RKO (cell line): Measurements from ENCODE around the gene BLMH.
A peak's percentile ranks its signal among the peaks of the same experiment; 100 is the strongest.

Source experiments
- DNase-seq: peaks from one replicate; pipeline ENCODE4 v3.0.0-alpha.2; 2016; ENCODE audit warnings: low spot score

BLMH gene

DNA sequence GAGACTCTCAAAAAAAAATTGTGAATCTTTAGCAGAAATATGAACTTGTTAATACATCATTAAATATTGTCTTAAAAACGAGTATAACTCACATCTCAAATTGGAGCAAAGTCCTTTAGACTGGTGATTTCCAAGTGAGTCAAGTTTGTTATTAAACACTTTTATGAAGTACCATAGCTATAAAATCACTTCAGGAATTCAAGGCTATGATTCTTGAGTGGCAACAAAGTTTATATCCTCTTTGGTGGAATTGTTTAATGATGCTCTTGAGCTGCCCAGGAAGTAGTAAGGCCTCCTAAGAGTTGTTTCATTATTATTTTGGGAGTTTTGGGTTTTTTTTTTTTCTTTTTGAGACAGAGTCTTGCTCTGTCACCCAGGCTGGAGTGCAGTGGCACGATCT lies 16.7 kb upstream of the BLMH start:
- no peak for DNase-seq

DNA sequence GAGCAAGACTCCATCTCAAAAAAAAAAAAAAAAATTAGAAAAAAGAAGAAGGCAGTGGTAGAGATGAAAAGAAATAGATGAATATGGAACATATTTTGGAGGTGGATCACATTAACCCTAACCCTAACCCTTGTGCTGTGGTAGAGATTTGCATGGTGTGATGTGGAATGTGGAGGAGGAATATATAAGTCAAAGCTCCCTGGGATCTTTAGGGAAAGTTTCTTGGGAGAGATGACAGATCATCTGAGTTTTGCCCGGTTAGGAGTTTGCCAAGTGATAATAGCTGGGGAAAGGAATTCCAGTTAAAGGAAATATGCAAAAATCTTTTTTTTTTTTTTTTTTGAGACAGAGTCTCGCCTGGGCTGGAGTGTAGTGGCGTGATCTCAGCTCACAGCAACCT lies 13.0 kb upstream of the BLMH start:
- no peak for DNase-seq

DNA sequence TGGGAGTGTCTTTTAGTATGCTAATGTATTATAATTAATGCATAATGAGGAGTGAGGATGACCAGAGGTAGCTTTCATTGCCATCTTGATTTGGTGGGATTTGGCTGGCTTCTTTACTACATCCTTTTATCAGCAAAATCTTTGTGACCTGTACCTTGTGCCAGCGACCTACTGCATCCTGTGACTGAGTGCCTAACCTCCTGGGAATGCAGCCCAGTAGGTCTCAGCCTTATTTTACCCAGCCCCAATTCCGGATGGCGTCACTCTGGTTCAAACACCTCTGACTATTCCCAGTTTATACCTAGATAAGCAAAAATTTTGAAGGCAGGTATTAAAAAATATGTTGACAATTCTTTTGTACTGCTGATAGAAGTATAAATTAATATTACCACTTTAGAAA lies 10.5 kb upstream of the BLMH start:
- DNase-seq, result no peak

DNA sequence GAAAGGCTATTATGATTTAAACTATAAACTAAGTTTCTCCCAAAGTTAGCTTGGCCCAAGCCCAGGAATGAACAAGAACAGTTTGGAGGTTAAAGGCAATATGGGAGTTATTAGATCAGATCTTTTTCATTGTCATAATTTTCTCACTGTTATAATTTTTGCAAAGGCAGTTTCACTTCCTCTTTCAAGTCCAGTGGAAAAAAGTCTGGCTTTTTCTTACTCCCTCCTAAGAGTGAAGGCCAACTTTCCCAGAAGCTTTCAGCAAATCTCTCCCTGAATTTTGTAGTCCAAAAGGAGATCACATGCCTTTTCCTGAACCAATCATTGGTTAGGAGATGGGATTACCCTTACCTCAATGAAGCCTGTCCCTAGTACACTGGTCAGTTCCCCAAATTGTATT lies 9.1 kb upstream of the BLMH start:
- no peak for DNase-seq

DNA sequence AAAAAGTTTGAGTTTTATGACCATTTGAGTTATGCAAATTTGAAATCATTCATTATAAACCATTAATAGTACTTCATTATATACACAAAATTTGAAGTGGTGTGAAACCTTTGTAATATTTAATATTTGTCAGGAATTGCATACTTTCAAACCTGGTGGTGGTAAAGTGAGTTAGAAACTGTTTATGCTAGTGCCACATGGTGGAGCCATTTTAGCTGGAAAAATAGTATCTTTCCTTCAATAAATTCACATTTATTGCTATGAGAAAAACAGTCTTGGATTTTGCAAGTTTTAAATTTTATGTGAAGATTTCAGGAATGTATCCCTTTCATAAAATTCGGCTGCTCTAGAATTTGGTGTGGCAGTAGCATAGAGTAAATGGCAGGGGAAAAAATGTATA lies 7.3 kb upstream of the BLMH start:
- DNase-seq, result peak; percentile 23

DNA sequence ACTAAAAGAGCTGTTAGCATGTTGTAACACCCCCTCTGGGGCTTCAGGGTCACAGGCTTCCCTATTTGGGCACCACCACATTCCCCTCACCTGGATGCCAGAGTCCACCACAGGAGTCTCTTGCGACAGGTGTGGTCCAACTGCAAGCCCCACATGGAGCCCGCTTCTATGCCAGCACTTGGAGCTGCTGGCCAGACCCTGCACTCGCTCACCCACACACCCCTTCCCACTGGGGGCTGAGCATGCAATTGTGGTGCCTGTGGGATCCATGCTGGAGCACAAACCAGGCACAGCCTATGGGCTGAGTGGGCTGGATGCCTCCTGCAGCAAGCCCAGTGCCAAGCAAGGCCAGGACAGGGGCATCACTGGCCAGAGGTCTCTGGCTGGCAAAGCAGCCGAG lies 6.0 kb upstream of the BLMH start:
- no peak for DNase-seq

DNA sequence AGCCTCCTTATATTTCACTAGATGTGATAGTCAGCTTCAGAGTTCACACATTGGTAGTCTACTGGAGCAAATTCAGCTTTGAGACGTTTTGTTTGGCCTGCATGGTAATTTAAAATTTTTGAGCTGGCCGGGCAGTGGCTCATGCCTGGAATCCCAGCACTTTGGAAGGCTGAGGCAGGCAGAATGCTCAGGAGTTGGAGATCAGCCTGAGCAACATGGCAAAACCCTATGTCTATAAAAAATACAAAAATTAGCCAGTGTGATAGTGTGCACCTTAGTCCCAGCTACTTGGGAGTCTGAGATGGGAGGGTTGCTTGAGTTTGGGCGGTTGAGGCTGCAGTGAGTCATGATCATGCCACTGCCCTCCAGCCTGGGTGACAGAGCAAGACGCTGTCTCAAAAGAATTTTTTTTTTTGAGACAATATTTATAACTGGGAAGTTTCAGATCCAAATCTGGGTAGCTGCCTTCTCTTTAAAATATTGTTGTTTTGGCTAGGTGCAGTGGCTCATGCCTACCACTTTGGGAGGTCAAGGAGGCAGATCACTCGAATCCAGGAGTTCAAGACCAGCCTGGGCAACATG lies 4.8 kb upstream of the BLMH start:
- no peak for DNase-seq

DNA sequence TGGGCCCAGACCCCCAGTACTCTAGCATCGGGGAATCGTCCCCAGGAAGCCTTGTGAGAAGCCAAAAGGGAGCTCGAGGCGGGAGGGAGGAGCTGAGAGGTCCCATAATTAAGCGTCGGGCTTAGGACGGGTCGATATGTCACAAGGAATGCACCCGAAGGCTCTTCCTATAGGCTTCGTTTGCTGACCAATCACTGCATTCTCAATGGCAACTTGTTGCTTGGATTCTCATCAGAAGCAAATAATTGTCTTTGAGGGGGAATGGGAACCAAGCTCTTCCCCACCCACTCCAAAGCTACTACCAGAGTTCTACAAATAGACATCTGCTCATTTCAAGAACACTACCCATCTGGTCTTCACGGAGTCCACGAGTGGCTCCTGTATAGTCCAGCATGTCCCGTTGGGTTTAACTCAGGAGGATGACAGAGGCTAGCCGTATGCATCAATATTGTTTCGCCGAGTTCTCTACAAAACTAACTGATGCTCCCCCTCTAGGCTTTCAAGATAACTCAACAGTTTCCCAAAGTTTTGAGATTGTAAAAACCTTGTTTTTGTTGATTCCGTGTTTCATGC lies 628 bp upstream of the BLMH start:
- peak; percentile 68 for DNase-seq

DNA sequence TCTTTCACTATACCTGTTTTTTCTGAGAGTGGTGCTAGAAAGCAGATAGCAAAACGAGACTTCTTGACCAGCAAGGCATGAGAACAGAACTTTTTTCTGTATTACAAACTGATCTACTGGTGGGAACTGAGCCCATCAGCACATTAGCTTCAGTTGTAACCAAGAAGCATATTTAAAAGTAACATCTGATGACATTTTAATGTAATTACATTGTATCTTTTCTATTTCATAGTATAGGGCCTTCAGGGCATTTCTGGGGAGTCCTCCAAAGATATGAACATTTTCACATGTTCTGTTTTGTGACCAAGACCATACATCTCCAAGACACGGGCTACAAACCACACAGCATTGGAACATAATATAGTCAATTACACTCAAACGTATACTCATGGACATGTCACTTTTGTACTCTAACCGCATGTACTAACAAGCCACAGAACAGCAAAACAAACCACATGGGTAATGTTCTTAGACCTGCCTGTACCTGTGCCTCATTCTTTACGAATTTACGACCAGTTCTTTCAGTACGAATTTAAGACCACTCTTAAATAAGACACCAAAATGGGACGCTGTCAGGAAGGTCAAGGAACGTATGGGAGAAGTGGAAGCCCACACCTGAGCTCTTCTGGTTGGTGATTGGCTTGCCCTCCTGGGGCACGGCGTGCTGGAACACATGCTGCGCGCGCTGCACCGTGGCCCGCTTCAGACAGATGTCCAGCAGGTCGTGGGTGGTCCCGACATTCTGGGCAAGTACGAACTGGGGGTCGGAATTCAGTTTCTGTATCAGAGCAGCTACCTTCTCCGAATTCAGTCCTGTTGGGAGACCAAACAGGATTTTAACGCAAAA lies 825 bp downstream of the BLMH start:
- peak; percentile 62 for DNase-seq

DNA sequence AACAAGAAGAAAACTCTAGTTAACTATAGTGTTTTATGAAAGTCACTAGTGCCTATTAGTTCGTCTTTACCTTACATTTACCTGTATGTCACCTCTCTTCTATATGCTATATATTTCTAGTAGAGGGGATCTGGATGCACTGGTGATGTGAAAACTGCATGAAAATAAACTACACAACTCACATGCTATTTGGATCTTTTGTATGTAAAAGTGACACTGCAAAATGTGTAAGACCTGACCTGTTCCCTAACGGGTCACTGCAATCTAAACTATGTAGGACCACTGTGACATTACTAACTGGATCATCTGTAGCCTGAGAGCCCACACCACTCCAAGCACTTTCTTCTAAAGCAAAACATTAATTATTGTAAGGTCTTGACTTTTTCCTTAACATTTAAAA lies 1.7 kb downstream of the BLMH start:
- DNase-seq, result peak; percentile 15

DNA sequence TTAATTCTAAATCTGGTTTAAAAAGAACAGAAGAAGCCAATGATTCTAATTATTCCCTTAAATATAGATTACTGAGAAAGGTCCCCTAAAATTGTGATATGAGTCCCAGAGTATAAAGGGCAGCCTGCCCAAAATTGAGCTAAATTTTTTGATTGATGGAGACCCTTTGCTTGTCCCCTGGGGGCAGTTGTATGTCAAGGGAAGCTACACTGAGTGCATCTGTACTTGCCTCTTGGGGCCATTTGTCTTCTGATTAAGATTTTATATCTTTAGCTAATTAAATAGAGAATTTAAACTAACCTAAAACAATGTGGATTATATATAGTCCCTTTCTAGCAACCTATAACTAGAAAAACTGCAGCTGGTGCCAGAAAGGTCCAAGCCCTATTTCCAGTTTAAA lies 12.6 kb downstream of the BLMH start:
- no peak for DNase-seq

DNA sequence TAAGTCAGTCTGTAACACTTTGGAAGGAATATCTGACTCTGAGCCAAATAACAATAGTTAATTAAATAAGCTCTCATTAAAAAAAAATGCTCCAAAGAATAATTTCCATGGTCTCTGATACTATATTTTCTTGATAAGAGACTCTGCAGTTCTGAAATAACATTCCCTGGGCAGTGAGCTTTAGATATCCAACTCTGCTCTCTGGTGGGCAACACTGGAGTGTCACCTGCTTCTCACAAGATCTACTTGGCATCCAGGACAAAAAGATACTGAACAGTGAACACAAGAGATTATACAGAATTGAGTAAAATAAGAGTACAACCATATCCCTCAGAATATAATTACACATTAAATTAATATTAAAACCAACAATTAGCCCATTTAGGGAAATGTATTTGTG lies 13.7 kb downstream of the BLMH start:
- peak; percentile 57 for DNase-seq

DNA sequence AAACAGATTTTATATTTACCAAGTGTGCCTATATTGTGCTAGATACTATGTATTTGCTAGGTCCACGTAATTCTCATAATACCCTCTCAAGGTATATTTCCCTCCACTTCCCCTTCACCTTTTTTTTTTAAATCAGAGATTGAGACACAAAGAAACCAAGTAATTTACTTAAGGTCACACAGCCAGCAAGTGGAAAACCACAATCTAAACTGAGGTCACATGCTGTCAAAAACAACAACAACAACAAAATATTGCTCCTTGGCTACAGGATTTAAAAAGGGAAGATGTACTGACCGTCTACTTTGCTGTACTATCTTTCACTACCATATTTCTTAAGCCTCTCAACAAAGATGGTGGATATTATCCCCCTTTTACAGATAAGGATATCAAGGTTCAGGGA lies 15.8 kb downstream of the BLMH start:
- DNase-seq, result no peak

DNA sequence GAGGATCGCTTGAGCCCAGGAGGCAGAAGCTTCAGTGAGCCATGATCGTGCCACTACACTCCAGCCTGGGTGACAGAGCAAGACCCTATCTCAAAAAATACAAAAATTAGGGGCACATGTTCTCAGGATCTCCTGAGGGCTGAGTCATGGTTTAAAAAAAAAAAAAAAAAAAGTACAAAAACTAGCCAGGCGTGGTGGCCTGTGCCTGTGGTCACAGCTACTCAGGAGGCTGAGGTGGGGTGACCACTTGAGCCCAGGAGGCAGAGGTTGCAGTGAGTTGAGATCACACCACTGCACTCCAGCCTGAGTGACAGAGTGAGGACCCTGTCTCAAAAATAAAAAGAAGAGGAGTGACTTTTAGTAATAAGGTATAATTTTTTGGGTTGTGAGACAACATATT lies 16.9 kb downstream of the BLMH start:
- no peak for DNase-seq

DNA sequence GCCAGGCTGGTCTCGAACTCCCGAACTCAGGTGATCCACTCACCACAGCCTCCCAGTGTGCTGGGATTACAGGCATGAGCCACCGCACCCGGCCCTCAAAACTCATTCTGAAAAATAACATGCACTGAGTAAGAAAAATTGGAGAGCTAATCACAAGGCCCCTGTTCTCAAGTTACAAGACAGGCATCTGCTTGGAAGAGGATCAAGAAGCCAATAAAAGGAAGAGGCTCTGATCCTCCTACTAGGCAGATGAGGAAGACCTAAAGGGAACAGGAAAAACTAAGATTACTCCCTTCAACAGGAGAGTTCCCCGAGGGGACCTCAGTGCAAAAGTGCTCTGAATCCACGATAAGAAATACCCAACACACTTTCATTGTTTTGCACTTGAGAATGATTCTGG lies 18.4 kb downstream of the BLMH start:
- no peak for DNase-seq

DNA sequence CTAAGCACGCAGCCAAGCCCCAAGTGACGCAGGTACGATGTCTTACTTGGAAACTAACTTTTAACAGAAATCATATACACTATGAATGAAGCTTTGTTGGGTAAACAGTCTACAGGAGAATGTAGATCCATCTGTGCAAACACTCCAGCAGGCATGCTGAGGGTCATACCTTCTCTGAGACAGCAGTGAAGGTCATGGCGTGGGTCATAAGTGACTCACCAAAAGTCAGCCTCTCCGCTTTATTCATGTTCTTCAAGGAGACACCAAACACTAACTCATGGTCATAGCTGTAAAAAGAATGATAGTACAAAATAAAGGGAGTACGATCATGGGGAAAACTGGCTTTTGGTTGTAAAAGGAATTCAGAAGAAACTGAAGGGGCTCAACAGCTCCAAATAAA lies 20.6 kb downstream of the BLMH start:
- peak; percentile 58 for DNase-seq

DNA sequence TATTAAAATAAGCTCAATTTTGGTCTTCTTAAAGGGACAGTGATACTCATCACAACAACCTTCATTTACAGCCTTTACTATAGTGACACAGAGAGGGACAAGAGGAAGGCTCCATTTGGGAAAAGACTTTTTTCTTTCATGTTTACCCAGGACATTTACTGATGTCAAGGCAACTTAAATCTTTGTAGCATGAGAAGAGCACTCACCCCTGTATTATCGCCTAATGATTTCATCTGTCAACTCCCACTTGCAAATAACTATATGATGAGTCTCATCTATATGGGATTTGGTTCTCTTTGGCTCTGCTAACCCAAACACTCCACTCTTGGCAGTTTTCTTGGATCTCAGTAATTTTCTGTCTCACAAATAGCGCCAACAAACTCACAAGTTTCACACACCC lies 24.1 kb downstream of the BLMH start:
- DNase-seq, result peak; percentile 38

DNA sequence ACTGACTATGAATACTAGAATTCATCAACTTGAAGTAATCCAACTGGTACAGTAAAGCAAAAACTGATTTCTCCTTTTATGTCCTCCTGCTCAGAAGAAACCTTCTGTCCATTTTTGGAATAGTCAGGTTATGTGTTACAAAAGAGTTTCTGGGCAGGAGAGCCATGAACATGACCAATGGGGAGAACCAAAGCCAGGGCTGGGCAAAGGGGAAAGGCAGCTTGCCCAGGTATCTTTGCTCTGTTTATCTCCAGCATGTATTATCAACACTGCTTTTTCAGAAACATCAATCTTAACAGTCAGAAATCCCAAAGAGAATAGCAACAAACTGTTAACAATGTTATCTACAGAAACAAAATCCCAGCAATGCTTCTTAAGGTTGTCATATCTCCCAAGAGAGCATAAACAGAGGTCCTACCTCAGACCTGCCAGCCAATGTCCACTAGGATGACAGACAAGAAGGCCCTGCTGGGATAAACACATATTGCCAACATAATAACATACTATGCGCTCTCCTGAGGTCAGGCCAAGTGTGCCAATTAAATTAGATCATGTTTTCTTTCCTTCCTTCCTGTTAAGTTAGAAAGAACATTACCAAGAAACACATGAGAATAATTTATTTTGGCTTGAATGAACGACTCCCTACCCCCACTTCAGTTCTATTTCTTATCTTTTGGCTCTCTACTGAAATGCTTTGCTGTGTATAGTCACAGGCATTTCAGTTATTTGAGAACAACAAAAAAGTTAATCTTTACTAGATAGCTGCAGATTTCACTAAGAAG lies 28.0 kb downstream of the BLMH start:
- DNase-seq, result no peak

DNA sequence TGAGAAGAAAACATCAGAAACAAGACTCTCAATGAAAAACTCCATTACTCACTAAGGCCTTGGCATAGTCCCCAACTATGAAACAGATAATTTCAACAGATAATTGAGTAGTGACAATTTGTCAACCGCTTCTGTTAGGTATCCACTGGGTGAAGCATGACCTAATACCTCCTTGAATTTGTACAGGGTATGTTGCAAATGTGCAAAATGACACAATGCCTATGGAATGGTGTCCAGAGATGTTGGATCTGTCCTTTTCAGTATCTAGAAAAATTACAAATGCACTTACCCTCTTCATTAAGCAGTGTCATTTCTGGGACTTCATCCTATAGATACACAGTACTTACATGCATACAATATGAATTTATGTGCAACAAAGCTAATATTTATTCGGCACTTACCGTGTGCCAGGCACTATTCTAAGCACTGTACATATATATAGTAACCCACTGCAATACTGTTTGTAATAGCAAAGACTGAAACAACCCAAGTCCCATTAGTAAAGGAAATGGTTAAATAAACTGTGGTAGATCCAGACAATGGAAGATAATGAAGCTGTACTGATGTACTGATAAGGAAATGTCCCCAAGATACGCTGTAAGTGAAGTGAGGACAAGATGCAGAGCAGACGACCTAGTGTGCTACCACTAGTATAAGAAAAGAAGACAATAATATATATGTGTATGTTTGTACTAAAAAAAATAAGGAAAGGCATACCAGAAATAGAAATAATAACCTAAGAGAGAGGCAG lies 34.8 kb downstream of the BLMH start:
- no peak for DNase-seq

DNA sequence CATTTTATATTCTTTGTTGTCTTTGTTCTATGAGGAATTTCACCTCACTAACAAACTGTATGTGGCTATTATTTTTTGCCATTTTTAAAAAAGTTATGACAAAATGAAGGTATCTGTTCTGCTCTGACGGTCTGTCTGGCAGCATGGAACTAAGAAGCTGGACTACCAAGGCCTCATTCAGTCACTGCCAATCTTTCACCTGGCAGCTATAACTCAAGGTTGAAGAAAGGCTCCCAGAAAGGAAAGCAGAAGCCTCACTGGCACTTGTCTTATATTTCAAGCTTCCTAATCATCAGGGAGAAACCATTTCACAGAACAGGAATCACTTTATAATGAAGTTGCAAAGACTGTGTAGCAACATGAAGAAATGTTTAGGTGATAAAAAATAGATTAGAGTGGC lies 37.6 kb downstream of the BLMH start:
- DNase-seq, result no peak

DNA sequence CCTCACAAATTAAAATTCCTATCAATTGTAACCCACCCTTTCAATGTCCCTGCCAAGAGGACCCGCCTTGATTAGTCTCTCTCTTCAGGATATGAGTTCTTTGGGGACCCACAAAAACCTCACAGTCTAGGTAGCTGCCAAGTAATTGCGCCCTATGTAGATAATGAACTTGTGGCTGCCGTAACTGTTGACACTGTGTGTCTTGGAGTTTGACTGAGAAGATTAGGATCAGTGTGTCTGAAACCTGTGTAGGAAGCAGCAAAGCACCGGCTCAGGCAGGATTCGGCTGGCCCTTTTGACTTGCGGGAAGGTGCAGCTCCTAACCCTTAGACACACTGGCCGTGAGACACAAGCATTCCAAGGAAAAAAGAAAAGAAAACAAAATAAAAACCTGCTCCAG lies 38.4 kb downstream of the BLMH start:
- DNase-seq, result no peak

DNA sequence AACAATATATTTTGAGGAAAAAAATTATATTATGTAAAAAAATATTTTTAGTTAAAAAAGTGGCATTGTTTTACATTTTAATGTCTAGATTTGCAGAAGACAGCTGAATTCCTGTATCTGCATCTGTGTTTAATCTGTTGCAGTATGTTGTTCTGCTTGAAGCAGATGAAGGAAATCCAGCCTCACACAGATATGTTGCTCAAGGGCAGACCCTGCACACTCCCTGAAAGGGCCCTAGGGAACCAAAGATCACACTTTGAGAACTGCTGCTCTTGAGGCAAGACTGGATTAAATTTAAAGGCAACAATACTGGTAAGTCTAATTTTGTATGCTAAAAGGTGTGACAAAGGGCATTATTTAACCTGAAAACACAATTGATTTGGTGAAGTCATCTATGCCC lies 39.8 kb downstream of the BLMH start:
- DNase-seq, result no peak
